Glomerular visceral epithelial cell (primary cell): Measurements from ENCODE around the gene ASNS.

ENCODE experiments used
- DNase-seq: peaks from one replicate; pipeline ENCODE4 v3.0.0-alpha.2; 2016; ENCODE audit errors: extremely low spot score

Gene ASNS

DNA sequence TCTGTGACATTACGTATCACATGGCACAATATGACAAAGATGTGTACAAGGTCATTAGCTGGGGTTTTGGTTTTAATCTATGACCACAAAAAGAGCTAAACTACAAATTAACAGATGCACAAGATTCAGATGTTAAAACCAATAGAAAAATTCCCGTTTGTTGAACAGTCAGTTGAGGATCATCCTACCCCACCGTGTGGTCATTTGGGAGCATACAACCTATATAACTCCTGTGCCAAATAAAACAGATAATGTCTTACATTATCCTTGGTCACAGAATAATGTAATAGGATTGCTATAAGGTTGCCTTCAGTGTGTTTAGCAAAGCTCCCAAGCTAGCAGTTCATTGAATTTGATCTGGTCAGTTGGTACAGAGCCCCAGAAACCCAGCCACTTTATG lies 28.2 kb downstream of the ASNS start:
- DNase-seq = no peak

DNA sequence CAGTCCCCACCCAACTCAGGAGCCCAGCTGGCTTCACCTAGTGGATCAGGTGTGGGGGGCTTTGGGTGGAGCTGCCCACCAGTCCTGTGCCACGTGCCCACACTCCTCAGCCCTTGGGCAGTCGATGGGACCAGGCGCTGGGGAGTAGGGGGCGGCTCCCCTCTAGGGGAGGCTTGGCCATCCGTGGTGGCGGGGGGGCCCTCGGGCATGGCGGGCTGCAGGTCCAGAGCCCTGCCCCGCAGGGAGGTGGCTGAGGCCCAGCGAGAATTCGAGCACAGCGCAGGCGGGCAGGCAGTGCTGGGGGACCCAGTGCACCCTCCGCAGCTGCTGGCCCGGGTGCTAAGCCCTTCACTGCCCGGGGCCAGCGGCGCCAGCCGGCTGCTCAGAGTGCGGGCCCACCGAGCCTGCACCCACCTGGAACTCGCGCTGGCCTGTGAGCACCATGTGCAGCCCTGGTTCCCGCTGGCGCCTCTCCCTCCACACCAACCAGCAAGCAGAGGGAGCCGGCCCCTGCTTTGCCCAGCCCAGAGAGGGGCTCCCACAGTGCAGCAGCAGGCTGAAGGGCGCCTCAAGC lies 29.3 kb downstream of the ASNS start:
- no peak for DNase-seq

DNA sequence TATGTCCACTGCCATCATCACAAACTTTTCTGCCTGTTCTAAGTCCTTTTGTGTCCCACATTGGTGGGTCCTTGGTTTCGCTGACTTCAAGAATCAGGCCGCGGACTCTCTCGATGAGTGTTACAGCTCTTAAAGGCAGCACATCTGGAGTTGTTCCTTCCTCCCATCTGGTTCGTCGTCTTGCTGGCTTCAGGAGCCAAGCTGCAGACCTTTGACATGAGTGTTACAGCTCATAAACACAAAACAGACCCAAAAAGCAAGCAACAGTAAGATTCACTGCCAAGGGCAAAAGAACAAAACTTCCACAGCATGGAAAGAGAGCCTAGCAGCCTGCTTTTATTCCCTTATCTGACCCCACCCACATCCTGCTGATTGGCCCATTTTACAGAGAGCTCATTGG lies 30.2 kb downstream of the ASNS start:
- no peak for DNase-seq

DNA sequence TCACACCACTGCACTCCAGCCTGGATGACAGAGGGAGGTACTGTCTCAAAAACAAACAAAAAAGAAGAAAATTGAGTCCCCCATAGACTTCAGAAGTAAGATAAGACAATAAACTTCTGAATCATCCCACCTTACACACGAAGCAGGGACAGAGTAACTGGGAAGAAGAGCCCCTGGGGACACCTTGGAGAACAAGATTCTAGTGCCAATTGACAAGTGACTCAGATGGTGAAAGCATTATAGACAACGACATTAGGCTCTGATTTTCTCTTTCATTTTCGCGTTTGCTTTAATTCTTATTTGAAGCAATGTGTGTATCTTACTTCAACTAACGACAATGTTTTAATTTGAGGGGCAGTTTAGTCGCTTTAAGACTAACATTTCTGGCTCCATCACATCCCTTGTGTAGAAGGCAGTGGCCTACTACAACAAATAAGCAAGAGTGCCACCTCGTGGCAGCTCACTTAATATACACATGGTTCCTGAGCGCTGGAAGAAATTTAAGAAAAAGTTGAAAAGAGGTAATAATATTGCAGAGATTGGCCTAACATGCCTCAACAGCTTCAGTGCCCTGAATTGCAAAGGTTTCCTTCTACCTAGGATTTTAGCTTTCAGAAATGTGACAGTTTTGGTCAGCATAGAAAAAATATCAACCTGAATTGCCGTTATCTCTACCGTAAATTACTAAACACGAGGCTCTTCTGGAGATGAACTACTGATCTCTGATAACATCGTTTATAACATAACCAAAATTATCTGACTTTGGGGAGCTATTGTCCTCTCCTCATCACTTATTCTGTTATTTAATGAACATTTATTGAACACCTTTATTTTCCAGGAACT lies 36.7 kb downstream of the ASNS start:
- DNase-seq = peak; percentile 49

DNA sequence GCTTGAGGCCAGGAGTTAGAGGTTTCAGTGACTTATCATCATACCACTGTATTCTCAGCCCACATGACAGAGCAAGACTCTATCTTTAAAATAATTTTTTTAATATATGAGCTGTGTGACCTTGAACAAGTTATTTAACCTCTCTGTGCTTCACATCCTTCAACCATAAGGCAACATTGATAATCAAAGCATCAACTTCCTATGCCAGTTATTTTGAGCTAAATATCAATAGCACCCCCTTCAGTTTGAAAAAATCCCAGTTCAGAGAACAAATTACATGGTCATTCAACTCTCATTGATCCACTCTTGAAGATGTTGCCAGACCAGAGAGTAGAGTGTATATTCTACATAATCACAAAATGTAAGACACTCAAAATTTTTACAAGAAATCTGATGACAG lies 53.0 kb downstream of the ASNS start:
- no peak for DNase-seq

DNA sequence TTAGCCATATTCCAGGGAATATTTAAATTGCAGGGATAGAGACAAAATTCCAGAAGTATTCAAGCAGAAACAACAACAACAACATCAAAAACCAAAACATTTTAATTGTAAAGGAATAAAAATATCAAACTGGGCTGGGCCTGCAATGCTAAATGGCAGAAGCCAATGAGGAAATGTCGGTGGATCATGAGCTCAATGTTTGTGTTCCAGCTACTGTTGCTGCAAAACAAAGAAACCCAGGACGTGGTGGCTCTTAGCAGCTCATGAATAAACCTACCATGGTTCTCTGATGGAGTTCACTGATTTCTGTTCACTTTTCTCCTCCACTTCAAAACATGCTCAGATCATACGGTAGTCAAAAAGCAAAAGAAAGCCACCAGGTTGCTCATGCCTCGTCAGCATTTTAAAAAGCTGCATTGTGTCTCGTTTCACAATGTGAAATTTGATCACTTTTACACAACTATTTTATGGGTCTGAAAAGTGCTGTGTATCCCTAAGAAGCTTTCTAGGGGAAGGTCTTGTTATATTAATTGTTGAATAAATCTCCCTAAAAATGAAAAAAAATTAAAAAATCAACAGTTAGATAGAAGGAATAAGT lies 54.0 kb downstream of the ASNS start:
- DNase-seq = no peak
